ENCODE measurements around the gene C2orf74.
"Not testable (repeated sequence)": the region's sequence is repeated elsewhere in the genome, so short reads cannot be mapped to it uniquely, and the experiment has no call there.

Gene C2orf74

DNA sequence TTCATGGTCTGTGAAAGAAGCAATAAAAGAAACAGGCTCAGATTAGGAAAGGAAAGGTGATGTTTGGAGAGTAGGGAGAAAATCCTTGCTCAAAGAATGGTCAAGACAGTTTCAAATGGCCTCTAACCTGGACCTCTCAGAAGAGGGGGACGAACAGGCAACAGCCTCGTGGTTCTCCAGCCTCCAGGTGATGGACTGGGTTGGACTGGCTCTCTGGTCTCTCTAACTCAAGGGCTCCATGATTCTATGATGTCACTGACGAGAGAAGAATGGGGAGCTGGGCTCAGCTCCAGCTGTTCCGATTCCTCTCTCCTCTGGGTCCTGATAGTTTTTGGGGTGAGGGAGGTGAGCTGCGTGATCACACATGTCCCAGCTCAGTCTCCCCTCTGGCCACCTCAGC is at the start of gene C2orf74:
Gene C2orf74 (plus strand): TSS at position 301 of the 400 bp plus-strand sequence. CDS start 327 bp downstream, outside the sequence.
- DNase-seq (ENCODE audit: low read depth): no peak

GRCh38 chr2:61114147-61114546 is 47.8 kb upstream of the C2orf74 start:
- DNase-seq (ENCODE audit: low read depth): no peak

DNA sequence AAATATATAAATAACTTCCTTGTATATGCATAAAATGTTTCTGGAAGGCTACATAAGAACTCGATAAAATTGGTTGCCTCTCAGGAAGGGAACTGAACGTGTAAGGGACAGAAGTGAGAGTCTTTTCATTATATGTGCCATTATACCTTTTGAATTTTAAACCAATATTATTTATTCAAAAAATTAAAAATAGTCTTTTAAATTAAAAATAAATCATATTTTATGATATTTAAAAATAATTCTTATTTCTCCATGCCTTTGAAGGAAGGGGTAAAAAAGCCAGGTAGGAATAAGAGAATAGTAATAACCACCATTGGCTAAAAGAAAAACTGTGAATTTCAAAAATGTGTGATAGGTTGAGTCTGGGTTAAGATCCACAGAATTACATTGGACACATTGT is 45.7 kb upstream of the C2orf74 start:
- no peak for DNase-seq (ENCODE audit: low read depth)

DNA sequence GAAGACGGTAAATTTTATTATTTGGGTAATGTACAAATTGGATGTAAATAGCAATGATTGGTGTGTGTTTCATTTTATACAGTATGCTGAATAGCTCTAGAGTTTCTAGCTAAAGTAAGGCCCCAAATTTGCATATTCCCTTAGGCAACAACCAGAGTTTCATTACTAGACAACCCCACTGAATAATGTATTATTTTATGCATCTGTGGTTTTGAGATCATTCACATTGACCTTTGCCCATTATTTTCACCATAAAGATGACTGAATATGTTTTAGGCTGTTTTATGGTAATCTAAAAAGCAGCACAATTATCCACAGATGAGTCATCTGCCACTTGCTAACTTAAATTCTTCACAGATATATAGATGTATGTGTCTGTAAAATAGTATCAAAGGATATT is 44.5 kb upstream of the C2orf74 start:
- DNase-seq (ENCODE audit: low read depth): peak; percentile 23

DNA sequence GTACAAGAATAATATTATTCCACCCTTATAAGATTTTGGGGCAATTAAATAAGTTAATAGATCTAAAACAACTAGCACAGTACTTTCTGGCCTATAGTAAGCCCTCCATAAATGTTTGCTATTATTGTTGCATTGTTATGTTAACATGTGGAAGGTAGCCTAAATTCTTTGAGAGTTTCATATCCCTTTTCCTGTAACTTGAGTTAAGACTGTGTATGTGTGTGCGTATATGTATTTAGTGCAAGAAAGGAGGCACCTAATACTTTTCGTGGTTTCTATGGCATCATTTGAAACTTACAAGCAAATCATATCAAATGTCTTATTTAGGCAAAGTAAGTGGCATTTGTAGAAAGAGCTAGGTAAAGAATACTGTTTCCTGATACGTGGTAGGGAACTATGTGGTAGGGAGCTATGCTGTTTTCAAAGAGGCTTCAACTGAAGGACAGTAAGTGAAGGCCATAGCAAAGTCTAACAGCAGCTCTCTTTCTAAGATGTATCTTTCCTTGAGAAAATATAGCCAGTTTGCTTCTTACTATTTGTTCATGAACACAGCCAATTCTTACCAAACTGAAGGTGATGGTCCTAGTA is 36.8 kb upstream of the C2orf74 start:
- peak; percentile 22 for DNase-seq (ENCODE audit: low read depth)

- DNase-seq (ENCODE audit: low read depth): no peak
These were observed 36.2 kb upstream of the C2orf74 start for GRCh38 chr2:61125798-61126197.

GRCh38 chr2:61128122-61128521 is 33.9 kb upstream of the C2orf74 start:
- not testable (repeated sequence) for DNase-seq (ENCODE audit: low read depth)

DNA sequence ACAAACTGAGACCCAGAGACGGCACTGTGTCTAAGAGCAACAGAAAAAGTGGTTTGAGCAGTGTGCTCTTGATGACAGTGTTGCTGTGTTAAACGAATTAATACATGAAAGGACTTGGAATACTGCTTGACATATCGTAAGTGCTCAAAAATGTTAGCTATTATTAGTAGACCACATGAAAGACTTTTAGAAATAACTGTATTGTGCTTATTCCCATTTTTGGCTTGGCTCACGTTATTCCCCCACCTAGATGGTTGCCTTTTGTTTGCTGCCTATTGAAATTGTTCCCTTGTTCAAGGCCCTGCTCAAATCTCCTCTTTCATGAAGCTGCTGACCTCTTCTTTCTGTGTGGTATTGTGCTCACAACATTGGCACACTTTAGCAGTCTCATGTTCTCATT is 27.8 kb upstream of the C2orf74 start:
- DNase-seq (ENCODE audit: low read depth): no peak

GRCh38 chr2:61135510-61135909 is 26.5 kb upstream of the C2orf74 start:
- peak; percentile 68 for DNase-seq (ENCODE audit: low read depth)

DNA sequence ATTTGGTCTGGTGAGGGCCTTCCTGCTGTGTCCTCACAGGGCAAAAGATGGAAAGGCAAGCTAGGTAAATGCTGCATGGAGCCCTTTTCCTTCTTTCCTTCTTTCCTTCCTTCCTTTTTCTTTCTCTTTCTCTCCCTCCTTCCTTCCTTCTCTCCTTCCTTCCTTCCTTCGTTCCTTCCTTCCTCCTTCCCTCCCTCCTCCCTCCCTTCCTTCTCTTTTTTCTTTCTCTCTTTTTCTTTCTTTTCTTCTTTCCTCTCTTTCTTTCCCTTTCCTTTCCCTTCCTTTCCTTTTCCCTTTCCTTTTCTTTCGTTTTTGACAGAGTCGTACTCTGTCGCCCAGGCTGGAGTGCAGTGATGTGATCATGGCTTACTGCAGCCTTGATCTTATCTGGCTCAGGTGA is 23.1 kb upstream of the C2orf74 start:
- DNase-seq (ENCODE audit: low read depth): no peak

DNA sequence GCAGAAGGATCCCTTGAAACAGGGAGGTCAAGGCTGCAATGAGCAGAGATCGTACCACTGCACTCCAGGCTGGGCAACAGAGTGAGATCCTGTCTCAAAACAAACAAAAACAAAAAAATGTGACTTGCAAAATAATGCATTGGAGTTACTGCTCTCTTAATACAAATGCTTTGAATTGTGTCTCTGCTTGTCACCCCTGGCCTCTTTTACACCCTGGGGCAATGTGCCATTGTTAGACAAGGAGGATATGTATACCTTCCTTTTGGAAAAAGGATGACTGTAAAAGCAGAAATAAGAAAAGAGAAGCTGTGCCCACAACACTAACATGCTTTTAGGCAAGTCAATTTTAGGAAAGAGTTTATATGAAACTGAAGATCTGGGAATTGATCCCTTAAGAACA is 20.8 kb upstream of the C2orf74 start:
- no peak for DNase-seq (ENCODE audit: low read depth)

DNA sequence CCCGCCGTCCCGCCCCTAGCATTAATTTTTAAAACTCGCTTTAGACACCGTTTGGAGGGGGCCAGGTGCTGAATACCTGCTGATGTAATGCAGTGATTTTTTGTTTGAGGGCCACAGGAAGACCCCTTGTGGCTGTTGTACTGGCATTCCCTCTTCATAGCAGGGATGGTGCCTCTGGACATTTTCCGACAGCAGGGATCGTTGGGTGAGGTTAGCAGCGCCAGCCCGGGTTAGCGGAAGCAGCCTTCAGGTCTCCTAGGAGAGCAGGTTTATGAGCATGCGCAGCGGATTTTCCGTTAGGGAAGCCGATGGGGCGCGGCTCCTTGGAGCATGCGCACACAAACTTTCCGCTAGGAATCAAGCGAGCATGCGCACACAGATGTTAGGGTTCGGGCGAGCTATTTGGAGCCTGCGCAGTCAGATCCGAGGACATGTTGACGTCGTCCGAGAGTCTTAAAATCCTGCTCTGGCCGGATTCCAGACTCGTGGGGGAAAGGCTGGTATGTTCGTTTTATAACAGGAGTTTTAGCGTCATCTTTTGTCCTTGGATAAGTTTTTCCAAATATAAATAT is 17.2 kb upstream of the C2orf74 start:
- peak; percentile 98 for DNase-seq (ENCODE audit: low read depth)

- no peak for DNase-seq (ENCODE audit: low read depth)
These were observed 16.0 kb upstream of the C2orf74 start for GRCh38 chr2:61145990-61146389.

- DNase-seq (ENCODE audit: low read depth): not testable (repeated sequence)
These were observed 13.9 kb upstream of the C2orf74 start for GRCh38 chr2:61148091-61148490.

DNA sequence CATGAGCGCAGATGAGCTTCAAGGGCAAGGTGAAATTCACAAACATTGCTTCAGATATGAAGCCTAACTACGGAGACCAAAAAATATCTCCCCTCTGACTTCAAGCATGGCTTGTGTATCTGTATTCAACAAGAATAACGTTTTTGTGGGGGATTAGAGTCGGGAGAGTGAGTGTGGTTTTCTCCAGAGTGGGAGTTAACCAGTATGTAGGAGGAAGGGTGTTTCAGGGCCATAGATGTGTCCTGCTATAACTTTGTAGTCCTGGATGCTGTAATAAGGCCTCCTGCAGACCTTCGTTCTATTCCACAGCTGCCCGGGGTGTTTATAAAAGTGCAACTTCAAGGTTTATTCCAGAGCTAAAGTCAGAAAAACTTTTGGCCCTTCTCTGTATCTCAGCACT is 12.9 kb upstream of the C2orf74 start:
- DNase-seq (ENCODE audit: low read depth): no peak

DNA sequence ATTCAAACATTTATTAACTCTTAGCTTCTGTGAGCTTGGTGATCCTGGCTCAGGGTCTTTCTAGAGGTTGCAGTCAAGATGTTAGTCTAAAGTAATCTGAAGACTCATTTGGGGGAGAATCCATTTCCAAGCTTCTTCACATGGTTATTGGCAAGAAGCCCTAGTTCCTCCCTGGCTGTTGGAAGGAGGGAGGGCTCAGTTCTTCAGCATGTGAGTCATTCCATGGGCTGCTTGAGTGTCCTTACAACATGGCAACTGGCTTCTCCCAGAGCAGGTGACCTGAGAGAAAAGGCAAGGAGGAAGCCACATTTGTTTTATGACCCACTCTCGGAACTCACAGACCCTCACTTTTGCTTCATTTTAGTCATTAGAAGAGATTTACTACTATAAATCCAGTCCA is 10.6 kb upstream of the C2orf74 start:
- peak; percentile 75 for DNase-seq (ENCODE audit: low read depth)

- DNase-seq (ENCODE audit: low read depth): no peak
These were observed 4.5 kb upstream of the C2orf74 start for GRCh38 chr2:61157371-61158003.

- no peak for DNase-seq (ENCODE audit: low read depth)
These were observed 3.5 kb upstream of the C2orf74 start for GRCh38 chr2:61158356-61158955.

DNA sequence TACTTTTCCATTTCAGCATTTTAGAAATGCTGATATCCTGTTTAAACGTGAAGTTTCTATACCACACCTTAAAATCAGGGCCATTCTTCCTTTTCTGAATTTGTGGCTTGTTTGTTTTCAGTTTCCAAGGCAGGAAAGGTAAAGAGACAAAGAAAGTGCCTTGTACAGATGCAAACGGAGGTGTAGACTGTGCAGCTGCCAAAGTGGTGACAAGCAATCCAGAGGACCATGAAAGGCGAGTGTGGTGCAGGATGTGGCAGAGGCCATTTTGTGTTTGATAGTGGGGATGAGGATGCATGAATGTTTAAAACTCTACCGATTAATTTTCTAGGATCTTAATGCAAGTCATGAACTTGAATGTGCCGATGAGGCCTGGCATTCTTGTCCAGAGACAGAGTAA is 733 bp downstream of the C2orf74 start:
- no peak for DNase-seq (ENCODE audit: low read depth)

GRCh38 chr2:61165082-61165481 is 3.1 kb downstream of the C2orf74 start:
- not testable (repeated sequence) for DNase-seq (ENCODE audit: low read depth)

GRCh38 chr2:61165946-61166345 is 4.0 kb downstream of the C2orf74 start:
- DNase-seq (ENCODE audit: low read depth): no peak

- DNase-seq (ENCODE audit: low read depth): no peak
These were observed 5.6 kb downstream of the C2orf74 start for GRCh38 chr2:61167579-61167978.

DNA sequence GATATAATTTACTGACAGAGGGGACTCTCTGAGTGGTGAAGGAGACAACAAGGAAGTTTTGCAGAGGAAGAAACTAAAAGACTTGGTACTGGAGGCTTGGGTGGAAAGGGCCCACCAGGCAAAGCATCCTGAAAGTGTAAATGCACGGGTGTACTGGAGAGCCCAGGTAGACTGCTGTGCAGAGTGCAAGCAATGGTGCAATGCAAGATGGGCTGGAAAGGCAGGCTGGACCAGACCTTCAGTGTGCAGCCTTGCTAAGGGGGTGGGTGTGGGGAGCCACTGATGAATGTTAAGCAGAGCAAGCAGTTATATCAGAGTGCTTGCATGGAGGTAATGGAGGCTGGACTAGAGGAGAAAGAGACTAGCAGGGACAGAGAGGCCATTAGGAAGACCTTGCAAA is 10.7 kb downstream of the C2orf74 start:
- DNase-seq (ENCODE audit: low read depth): no peak
